ENCODE data around the gene RDH14.

RDH14 gene

GRCh38 chr2:18551169-18551568, 9.3 kb downstream of the RDH14 start:
- DNase-seq (ENCODE audit: low spot score in 2 of 2), result no peak
- peaks cover 2% of the 10 kb centered on the region; the same call in 1 of the 2 replicates for H3K4me1 ChIP-seq
- no peaks in the 10 kb centered on the region for H3K27me3 ChIP-seq (ENCODE audit: low read depth)
- in situ Hi-C loops (cut with MboI; ENCODE audit: low sequenced_read_pairs), result no loop called here
- no peaks in the 10 kb centered on the region for H3K9me3 ChIP-seq
- H3K4me3 ChIP-seq, result no peak overlapping the region
- H3K36me3 ChIP-seq (replicated peaks), result peaks cover 18% of the 10 kb centered on the region

DNA sequence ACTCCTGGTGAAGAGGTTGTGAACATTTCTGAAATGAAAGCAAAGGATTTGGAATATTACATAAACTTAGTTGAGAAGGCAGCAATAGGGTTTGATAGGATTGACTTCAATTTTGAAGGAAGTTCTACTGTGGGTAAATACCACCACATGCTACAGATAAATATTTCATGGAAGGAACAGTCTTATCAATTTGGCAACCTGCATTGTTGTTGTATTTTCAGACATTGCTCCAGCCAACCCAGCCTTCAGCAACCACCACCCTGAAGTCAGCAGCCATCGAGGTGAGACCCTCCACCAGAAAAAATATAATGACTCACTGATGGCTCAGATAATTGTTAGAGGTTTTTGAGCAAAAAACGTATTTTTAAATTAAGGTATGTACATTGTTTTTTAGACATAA, 10.0 kb downstream of the RDH14 start:
- no peaks in the 10 kb centered on the region for H3K27me3 ChIP-seq (ENCODE audit: low read depth)

GRCh38 chr2:18549083-18549482, 11.4 kb downstream of the RDH14 start:
- in situ Hi-C loops (cut with MboI; ENCODE audit: low sequenced_read_pairs), result no loop called here
- no peak overlapping the region for H3K4me3 ChIP-seq
- peaks cover 2% of the 10 kb centered on the region; the same call in 1 of the 2 replicates for H3K4me1 ChIP-seq
- H3K36me3 ChIP-seq (replicated peaks), result peaks cover 9% of the 10 kb centered on the region
- H3K9me3 ChIP-seq, result no peaks in the 10 kb centered on the region
- no peaks in the 10 kb centered on the region for H3K27me3 ChIP-seq (ENCODE audit: low read depth)
- no peak for DNase-seq (ENCODE audit: low spot score in 2 of 2)

More for the DNA sequence above, 10.0 kb downstream of the RDH14 start:
- Histone ChIP-seq H3K4me1 (peaks cover 2% of the 10 kb centered on the region; the same call in 1 of the 2 replicates), H3K4me3 (no peak overlapping the region), H3K36me3 (replicated peaks) (peaks cover 15% of the 10 kb centered on the region), H3K9me3 (no peaks in the 10 kb centered on the region)
- in situ Hi-C loops (cut with MboI; ENCODE audit: low sequenced_read_pairs), result no loop called here
- DNase-seq (ENCODE audit: low spot score in 2 of 2), result no peak

DNA sequence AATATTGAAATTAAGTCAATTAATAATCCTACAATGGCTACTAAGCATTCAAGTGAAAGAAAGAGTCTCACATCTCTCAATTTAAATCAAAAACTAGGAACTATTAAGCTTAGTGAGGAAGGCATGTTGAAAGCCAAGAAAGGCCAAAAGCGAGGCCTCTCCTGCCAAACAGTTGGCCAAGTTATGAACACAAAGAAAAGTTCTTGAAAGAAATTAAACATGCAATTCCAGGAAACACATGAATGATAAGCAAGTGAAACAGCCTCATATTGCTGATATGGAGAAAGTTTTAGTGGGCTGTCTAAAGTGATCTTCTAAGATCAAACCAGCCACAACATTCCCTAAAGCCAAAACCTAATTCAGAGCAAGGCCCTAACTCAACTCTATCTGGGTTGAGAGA, 11.8 kb downstream of the RDH14 start:
- no peak for DNase-seq (ENCODE audit: low spot score in 2 of 2)
- no peaks in the 10 kb centered on the region for H3K27me3 ChIP-seq (ENCODE audit: low read depth)
- in situ Hi-C loops (cut with MboI; ENCODE audit: low sequenced_read_pairs), result no loop called here
- H3K4me1 ChIP-seq, result peaks cover 2% of the 10 kb centered on the region; the same call in 1 of the 2 replicates
- H3K9me3 ChIP-seq, result no peaks in the 10 kb centered on the region
- H3K36me3 ChIP-seq (replicated peaks), result peaks cover 9% of the 10 kb centered on the region
- no peak overlapping the region for H3K4me3 ChIP-seq

DNA sequence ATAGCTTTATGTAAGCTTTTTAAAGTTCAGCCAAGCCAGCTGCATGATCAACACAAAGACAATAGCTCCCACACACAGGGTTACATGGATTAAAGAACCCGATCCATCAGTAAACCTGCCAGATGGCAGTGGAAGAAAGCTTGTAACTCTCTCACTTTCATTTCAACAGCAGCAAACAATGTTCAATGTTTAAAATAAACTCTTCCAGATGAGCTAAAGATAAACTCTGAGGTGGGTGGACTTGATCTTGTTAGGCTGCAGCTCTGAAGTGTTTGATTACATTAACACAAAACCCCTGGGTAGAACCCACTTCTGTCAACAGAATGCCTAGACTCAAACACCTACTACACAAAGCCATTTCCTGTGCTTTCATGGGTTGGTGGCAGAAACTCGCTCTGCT, 13.9 kb downstream of the RDH14 start:
- no peaks in the 10 kb centered on the region for H3K9me3 ChIP-seq
- in situ Hi-C loops (cut with MboI; ENCODE audit: low sequenced_read_pairs), result no loop called here
- DNase-seq (ENCODE audit: low spot score in 2 of 2), result no peak
- no peaks in the 10 kb centered on the region for H3K4me1 ChIP-seq
- H3K4me3 ChIP-seq, result no peak overlapping the region
- H3K36me3 ChIP-seq (replicated peaks), result no peaks in the 10 kb centered on the region
- H3K27me3 ChIP-seq (ENCODE audit: low read depth), result no peaks in the 10 kb centered on the region

DNA sequence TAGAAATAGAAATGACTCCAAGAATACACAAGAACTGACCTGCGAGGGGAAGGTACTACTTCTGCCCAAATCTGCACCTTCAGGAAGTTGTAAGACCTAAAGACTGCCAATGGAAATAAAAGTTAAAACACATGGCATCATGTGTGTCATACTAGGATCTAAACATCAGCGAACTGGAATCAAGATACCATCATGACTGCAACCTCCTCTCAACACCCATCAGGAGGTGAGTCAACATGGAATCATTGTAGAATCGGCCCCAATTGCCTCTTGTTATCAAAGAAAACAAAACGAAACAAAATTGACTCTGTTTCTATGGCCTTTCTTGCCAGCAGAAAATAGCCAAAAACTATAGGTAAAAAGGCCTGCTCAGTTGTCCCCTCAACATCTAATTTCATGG, 15.1 kb downstream of the RDH14 start:
- Histone ChIP-seq H3K9me3 (no peaks in the 10 kb centered on the region), H3K4me1 (no peaks in the 10 kb centered on the region), H3K36me3 (replicated peaks) (no peaks in the 10 kb centered on the region), H3K4me3 (no peak overlapping the region), H3K27me3 (ENCODE audit: low read depth) (no peaks in the 10 kb centered on the region)
- in situ Hi-C loops (cut with MboI; ENCODE audit: low sequenced_read_pairs), result no loop called here
- no peak for DNase-seq (ENCODE audit: low spot score in 2 of 2)

GRCh38 chr2:18544171-18544570, 16.3 kb downstream of the RDH14 start:
- Histone ChIP-seq H3K4me1 (no peaks in the 10 kb centered on the region), H3K9me3 (no peaks in the 10 kb centered on the region), H3K27me3 (ENCODE audit: low read depth) (no peaks in the 10 kb centered on the region), H3K36me3 (replicated peaks) (no peaks in the 10 kb centered on the region), H3K4me3 (no peak overlapping the region)
- in situ Hi-C loops (cut with MboI; ENCODE audit: low sequenced_read_pairs), result no loop called here
- no peak for DNase-seq (ENCODE audit: low spot score in 2 of 2)

- no peak for DNase-seq (ENCODE audit: low spot score in 2 of 2)
- H3K36me3 ChIP-seq (replicated peaks), result no peaks in the 10 kb centered on the region
- no peaks in the 10 kb centered on the region for H3K27me3 ChIP-seq (ENCODE audit: low read depth)
- H3K4me3 ChIP-seq, result no peak overlapping the region
- no peaks in the 10 kb centered on the region for H3K9me3 ChIP-seq
- H3K4me1 ChIP-seq, result no peaks in the 10 kb centered on the region
- in situ Hi-C loops (cut with MboI; ENCODE audit: low sequenced_read_pairs), result no loop called here
Observed at GRCh38 chr2:18540872-18541271, 19.6 kb downstream of the RDH14 start.

GRCh38 chr2:18536697-18537096, 23.8 kb downstream of the RDH14 start:
- Histone ChIP-seq H3K4me1 (no peaks in the 10 kb centered on the region), H3K36me3 (replicated peaks) (no peaks in the 10 kb centered on the region), H3K27me3 (ENCODE audit: low read depth) (no peaks in the 10 kb centered on the region), H3K4me3 (no peak overlapping the region), H3K9me3 (no peaks in the 10 kb centered on the region)
- in situ Hi-C loops (cut with MboI; ENCODE audit: low sequenced_read_pairs), result loop anchor here (10.0 kb wide), 1 partner anchor 818 kb away; the partner anchor contains the start of gene OSR1
- no peak for DNase-seq (ENCODE audit: low spot score in 2 of 2)

DNA sequence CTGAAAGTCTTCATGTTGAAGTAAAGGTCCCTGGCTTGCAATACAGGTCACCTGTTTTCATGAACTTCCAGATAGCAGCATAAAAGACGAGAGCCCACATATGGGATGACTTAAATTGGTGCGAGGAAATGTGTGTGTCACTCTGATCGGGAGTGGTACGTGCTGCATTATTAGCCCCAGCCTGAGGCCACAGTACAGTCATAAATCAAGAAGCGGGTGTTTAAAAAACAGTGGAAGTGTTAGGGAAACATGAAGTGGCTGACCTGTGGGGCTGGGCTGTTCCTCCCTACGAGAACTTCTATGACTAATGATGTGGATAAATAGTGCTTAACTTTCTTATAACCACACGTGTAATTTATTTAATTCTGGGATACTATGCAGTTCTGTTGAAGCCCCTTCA, 24.4 kb downstream of the RDH14 start:
- H3K4me1 ChIP-seq, result no peaks in the 10 kb centered on the region
- no peaks in the 10 kb centered on the region for H3K27me3 ChIP-seq (ENCODE audit: low read depth)
- in situ Hi-C loops (cut with MboI; ENCODE audit: low sequenced_read_pairs), result loop anchor here (10.0 kb wide), 1 partner anchor 819 kb away; the partner anchor contains the start of gene OSR1
- H3K36me3 ChIP-seq (replicated peaks), result no peaks in the 10 kb centered on the region
- no peak overlapping the region for H3K4me3 ChIP-seq
- H3K9me3 ChIP-seq, result no peaks in the 10 kb centered on the region
- DNase-seq (ENCODE audit: low spot score in 2 of 2), result no peak

DNA sequence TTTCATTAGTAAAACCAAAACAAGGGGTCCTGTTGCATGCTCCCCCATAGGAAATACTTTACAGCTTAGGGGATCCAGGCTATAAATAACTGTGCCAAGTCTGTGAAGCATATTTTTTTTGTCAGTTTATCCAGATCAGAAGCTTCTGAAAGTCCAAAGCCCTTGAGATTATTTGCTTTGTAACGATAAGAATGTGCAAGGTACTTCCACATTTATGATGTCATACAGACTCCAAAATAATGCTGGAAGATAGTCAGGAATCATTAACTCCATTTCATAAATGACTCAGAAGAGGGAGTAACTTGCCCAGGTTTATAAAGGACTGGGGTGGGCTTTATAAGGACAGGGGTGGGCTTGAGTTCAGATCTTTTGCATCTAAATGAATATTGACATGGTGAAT, 29.3 kb downstream of the RDH14 start:
- Histone ChIP-seq H3K27me3 (ENCODE audit: low read depth) (no peaks in the 10 kb centered on the region), H3K4me1 (no peaks in the 10 kb centered on the region), H3K4me3 (no peak overlapping the region), H3K36me3 (replicated peaks) (no peaks in the 10 kb centered on the region), H3K9me3 (no peaks in the 10 kb centered on the region)
- in situ Hi-C loops (cut with MboI; ENCODE audit: low sequenced_read_pairs), result loop anchor here (10.0 kb wide), 1 partner anchor 824 kb away; the partner anchor contains the start of gene OSR1
- DNase-seq (ENCODE audit: low spot score in 2 of 2), result no peak

GRCh38 chr2:18527822-18528221, 32.6 kb downstream of the RDH14 start:
- no peaks in the 10 kb centered on the region for H3K36me3 ChIP-seq (replicated peaks)
- in situ Hi-C loops (cut with MboI; ENCODE audit: low sequenced_read_pairs), result no loop called here

DNA sequence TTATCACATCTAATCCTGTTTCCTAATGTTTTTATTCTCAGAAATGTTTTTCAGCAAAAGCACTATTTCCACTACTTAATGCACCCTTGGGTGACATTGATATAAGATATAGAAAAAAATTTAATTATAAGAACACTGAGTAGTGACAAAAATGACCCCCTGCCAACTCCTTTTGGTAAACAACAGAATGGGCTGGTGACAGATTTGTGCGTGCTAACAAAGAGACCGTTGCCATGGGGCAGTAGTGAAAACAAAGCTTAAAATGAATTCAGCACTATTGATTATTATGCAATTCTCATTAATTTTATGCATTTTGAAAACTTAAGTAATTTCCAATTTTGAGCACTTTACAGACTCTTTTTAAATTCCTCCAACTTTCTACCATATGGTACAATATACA, 33.1 kb downstream of the RDH14 start:
- no peaks in the 10 kb centered on the region for H3K36me3 ChIP-seq (replicated peaks)
- H3K27me3 ChIP-seq (ENCODE audit: low read depth), result no peaks in the 10 kb centered on the region
- H3K4me3 ChIP-seq, result no peak overlapping the region
- no peaks in the 10 kb centered on the region for H3K4me1 ChIP-seq
- in situ Hi-C loops (cut with MboI; ENCODE audit: low sequenced_read_pairs), result no loop called here
- DNase-seq (ENCODE audit: low spot score in 2 of 2), result peak in 1 of 2 experiments; percentile 14
- H3K9me3 ChIP-seq, result no peaks in the 10 kb centered on the region

More at GRCh38 chr2:18527822-18528221, 32.6 kb downstream of the RDH14 start:
- no peaks in the 10 kb centered on the region for H3K27me3 ChIP-seq (ENCODE audit: low read depth)
- H3K4me3 ChIP-seq, result no peak overlapping the region
- DNase-seq (ENCODE audit: low spot score in 2 of 2), result no peak
- no peaks in the 10 kb centered on the region for H3K9me3 ChIP-seq
- H3K4me1 ChIP-seq, result no peaks in the 10 kb centered on the region

DNA sequence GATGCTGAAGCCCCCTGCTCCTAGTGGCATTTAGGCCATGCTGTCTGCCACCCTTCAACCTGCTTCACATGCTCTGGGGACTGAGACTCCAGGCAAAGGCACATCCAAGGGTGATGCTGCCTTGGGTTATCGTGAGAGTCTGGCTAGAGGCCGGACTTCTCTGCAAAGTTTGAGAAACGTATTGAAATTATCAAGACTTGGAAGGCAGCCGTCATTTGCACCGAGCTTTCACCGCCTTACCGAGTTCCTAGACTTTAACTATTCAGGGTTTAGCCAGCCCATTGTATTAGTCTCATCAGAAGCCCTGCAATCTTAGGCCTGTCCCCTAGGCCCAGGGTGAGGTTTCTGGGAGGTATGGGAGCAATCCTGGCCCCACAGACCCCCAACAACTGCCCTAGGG, 34.0 kb downstream of the RDH14 start:
- no peak overlapping the region for H3K4me3 ChIP-seq
- no peaks in the 10 kb centered on the region for H3K36me3 ChIP-seq (replicated peaks)
- H3K27me3 ChIP-seq (ENCODE audit: low read depth), result no peaks in the 10 kb centered on the region
- in situ Hi-C loops (cut with MboI; ENCODE audit: low sequenced_read_pairs), result no loop called here
- H3K4me1 ChIP-seq, result no peaks in the 10 kb centered on the region
- DNase-seq (ENCODE audit: low spot score in 2 of 2), result no peak
- H3K9me3 ChIP-seq, result no peaks in the 10 kb centered on the region

DNA sequence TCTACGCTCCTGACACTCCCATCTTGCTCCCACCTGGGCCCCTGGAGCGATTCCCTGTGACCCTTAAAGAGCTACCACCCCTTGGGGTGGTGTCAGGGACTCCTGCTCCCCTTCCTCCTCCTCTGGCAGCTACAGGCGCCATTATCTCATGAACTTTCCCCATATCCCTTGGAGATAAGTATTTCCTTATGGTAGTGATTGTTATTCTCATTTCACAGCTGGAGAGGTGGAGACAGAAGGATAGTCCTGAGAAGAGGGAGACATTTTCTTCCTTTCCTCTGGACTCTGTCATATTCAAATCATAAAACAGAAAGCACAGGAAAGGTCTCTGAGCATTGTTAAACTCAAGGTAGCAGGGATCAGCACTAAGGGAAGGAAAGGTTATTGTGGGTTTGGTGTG, 34.6 kb downstream of the RDH14 start:
- in situ Hi-C loops (cut with MboI; ENCODE audit: low sequenced_read_pairs), result no loop called here
- no peaks in the 10 kb centered on the region for H3K27me3 ChIP-seq (ENCODE audit: low read depth)
- H3K4me3 ChIP-seq, result no peak overlapping the region

More for the DNA sequence above, 34.6 kb downstream of the RDH14 start:
- DNase-seq (ENCODE audit: low spot score in 2 of 2), result no peak
- H3K36me3 ChIP-seq (replicated peaks), result no peaks in the 10 kb centered on the region
- no peaks in the 10 kb centered on the region for H3K4me1 ChIP-seq
- no peaks in the 10 kb centered on the region for H3K9me3 ChIP-seq

All from HAP-1 (cell line).